NB4 (cell line): ENCODE results near the gene LRMDA.

Experiments
- DNase-seq: peaks from one replicate; pipeline ENCODE4 v3.0.0; 2010; ENCODE audit warnings: low read depth
- H3K4me3 ChIP-seq: one replicate; pipeline ENCODE4 v1.5.1; 2011; ENCODE audit warnings: mild to moderate bottlenecking, low read depth, low read length, moderate library complexity
- MYC ChIP-seq: IDR thresholded peaks from 2 replicates; pipeline ENCODE4 v1.6.1; 2011; ENCODE audit warnings: low read depth, low read length
- POLR2A ChIP-seq: IDR thresholded peaks from 2 replicates; pipeline ENCODE4 v1.6.1; 2011; ENCODE audit warnings: mild to moderate bottlenecking; ENCODE audit not compliant: insufficient read length; ENCODE audit errors: extremely low read depth
- TF ChIP-seq, protein P1 (sequence below): IDR thresholded peaks from 2 replicates; pipeline ENCODE4 v1.6.1; 2011; ENCODE audit warnings: low read depth, low read length
- TF ChIP-seq, protein P2 (sequence below): IDR thresholded peaks from one replicate; pipeline ENCODE4 v1.5.1; 2012; ENCODE audit warnings: low read depth, low read length

The LRMDA gene

DNA sequence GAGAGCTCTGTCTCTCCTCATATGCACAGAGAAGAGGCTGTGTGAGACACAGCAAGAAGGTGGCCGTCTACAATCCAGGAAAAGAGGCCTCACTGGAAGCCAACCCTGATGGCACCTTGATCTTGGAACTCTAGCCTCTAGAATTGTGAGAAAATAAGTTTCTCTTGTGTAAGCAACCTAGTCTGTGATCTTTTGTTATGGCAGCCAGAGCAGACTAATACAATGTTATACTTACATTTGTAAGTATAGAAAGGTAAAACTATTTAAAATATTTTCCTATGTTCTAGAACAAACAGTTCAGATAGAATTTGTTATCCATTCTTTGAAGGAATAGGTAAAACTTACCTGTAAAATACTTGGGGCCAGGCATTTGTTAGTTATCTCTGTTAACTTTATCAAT lies 53.3 kb downstream of the LRMDA start:
- TF ChIP-seq, protein P1, sequence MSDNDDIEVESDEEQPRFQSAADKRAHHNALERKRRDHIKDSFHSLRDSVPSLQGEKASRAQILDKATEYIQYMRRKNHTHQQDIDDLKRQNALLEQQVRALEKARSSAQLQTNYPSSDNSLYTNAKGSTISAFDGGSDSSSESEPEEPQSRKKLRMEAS, result no peak
- DNase-seq, result no peak
- no peak overlapping the region for H3K4me3 ChIP-seq

DNA sequence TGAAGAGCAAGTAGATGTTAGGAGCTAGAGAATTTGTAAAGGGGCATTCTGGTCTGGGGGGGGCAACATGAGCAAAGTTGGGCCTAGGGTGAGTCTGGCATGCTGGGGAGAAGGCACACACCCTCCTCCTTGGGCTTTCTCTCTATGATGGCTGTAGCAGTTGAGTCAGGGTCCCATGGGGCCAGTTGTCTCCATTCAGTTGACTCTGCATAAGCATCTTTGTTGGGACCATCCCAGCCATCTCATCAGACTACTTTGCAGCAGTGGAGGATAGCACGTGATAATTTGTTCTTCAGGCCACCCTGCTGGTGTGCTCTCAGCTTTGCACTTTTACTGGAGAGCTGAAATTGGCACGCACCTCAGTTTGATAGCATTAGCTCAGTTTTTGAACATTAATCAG lies 55.2 kb downstream of the LRMDA start:
- TF ChIP-seq, protein P2, sequence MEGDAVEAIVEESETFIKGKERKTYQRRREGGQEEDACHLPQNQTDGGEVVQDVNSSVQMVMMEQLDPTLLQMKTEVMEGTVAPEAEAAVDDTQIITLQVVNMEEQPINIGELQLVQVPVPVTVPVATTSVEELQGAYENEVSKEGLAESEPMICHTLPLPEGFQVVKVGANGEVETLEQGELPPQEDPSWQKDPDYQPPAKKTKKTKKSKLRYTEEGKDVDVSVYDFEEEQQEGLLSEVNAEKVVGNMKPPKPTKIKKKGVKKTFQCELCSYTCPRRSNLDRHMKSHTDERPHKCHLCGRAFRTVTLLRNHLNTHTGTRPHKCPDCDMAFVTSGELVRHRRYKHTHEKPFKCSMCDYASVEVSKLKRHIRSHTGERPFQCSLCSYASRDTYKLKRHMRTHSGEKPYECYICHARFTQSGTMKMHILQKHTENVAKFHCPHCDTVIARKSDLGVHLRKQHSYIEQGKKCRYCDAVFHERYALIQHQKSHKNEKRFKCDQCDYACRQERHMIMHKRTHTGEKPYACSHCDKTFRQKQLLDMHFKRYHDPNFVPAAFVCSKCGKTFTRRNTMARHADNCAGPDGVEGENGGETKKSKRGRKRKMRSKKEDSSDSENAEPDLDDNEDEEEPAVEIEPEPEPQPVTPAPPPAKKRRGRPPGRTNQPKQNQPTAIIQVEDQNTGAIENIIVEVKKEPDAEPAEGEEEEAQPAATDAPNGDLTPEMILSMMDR, result no peak
- TF ChIP-seq, protein P1, result no peak
- no peak for TF ChIP-seq POLR2A
- TF ChIP-seq MYC, result no peak
- H3K4me3 ChIP-seq, result no peak overlapping the region
- peak; percentile 65 for DNase-seq

DNA sequence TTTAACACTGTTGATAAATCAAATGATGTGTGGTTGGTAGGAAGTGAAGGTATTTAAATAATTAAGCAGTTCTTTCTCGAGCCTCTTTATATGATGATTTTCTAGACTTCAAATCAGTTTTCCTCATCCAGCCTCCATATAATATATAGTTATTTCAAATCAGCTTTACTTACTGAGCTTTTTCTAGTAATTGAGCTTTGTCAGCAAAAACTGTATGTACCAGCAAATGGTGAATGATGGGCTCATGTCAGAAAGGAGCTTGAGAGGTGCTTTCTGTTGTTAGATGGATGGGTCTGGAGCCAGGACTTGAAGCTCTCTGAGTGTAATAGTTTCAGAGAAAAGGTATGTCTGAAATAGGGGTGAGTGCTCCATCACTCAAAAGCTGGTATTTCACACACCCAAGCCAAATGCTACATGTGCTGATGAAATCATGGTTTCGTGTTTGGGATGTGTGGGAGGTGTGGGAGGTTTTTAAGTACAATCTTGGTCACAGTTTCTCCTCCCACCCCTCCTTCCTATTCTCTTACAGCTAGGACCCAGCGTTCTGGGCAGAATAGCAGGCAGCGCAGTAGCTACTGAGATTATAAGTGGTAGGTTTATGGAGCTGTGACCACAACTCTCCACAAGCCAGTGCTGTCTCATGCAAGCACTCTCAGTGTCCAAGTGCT lies 55.8 kb downstream of the LRMDA start:
- DNase-seq, result peak; percentile 91
- TF ChIP-seq, protein P1, result peak; percentile 81
- no peak for TF ChIP-seq POLR2A
- TF ChIP-seq MYC, result peak; percentile 53; the same call in 1 of the 2 replicates
- H3K4me3 ChIP-seq, result no peak overlapping the region

DNA sequence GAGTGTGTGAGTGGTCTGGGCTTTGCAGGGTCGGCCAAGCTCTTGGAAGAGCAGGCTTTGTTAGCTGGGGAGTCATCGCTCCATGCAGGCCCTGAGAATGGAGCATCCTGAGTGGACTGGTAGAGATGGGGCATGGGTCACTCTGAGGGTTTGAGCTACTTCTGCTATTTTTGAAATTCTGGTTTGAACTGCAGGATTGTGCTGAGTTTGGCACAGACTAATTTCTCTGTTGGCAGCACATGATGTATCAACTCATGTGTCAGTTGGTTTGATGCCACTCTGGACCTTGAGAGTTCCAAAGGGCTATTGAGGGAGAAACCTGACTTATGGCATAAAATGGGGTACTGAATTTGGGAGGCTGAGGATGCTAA lies 56.3 kb downstream of the LRMDA start:
- TF ChIP-seq, protein P1, result no peak
- TF ChIP-seq, protein P2, result no peak
- no peak for TF ChIP-seq POLR2A
- no peak for TF ChIP-seq MYC
- no peak for DNase-seq
- H3K4me3 ChIP-seq, result no peak overlapping the region

DNA sequence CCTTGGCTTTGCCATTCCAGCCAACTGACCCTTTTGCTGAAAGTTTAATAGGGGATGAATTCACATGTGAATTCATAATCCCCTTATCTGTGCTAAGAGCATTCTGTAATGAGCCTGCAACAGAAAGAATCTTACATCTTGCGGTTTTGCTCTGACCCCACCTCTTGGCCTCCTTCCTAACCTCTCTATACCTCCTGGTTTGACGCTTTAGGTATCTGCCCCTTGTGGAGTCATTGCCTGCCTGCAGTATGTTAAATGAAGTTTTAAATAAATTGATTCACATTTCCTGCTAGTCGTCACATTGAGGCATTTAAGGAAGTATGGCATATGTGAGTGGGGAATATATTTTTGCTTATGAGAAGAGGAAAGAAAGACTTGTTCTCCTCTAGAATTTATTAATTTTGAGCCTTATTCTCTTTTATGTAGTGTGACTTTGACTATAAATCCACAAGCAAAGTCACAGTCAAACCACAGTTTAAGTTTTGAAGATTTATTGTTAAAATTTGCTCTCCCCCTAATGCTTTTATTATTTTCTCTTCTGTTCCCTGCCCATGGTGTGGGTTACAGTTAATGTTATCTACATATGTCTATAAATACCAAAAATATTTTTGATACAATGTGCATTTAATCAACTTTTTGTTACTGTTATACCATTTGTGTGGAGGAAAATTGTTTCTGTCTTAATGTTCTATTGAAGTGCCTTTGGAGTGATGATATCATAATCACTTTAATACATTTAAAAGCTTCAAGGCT lies 60.9 kb downstream of the LRMDA start:
- TF ChIP-seq, protein P2, result no peak
- no peak for TF ChIP-seq MYC
- TF ChIP-seq POLR2A, result no peak
- DNase-seq, result peak; percentile 53
- H3K4me3 ChIP-seq, result no peak overlapping the region

DNA sequence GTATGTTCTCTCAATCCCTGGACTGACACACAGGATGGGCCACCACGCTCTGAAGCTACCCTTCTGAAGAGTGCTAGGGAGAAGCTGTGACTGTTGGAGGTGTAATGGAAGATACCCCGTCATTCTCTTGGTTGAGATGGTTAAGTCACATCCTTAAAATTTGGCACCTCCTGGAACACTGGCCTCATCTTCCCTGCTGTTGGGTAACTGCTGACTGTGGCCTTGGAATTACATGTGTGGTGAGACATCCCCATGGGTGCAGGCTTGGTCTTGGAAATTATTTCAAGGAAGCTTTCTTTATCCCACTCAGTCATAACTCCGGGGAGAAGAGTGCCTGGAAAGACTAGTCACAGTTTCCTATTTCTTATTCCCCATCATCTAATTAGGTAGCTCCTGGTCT lies 62.0 kb downstream of the LRMDA start:
- TF ChIP-seq, protein P2, result no peak
- TF ChIP-seq, protein P1, result no peak
- no peak for TF ChIP-seq POLR2A
- no peak overlapping the region for H3K4me3 ChIP-seq
- no peak for DNase-seq
